HG03135 (cell line): ENCODE measurements around the gene PDGFRB.
A peak's percentile ranks its signal among the peaks of the same experiment; 100 is the strongest.

Experiments
- ATAC-seq: cut with Tn5 transposase; IDR thresholded peaks from one replicate; pipeline ENCODE4 v1.9.1; 2021; ENCODE audit warnings: mild to moderate bottlenecking, moderate library complexity; ENCODE audit not compliant: unreplicated experiment

Gene PDGFRB

GRCh38 chr5:150164211-150164980 lies 8.8 kb upstream of the PDGFRB start:
- ATAC-seq: no peak

DNA sequence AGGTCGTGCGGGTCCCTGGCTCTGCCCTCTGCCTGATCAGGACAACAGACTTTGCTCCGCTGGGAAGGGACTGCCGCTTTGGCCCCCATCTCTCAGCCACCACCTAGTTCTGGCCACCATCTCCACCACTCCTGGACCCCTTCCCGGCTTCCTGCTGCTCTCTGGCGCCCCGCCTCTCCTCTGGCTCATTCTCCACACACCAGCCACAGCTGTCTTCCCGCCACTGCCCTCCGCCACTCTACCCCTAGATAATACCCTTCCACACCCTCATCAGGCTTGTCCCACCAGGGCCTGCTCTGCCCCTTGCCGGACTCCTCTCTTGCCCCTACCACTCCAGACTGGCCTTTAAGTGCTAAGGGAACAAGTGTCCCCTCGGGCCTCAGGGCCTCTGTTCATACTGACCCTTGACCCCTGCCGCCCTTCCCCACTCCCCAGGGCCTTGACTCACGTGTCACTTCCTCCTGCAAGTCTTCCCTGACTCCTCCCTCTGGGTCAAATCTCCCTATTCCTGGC lies 8.0 kb upstream of the PDGFRB start:
- no peak for ATAC-seq

GRCh38 chr5:150163035-150163434 lies 7.4 kb upstream of the PDGFRB start:
- ATAC-seq: no peak

DNA sequence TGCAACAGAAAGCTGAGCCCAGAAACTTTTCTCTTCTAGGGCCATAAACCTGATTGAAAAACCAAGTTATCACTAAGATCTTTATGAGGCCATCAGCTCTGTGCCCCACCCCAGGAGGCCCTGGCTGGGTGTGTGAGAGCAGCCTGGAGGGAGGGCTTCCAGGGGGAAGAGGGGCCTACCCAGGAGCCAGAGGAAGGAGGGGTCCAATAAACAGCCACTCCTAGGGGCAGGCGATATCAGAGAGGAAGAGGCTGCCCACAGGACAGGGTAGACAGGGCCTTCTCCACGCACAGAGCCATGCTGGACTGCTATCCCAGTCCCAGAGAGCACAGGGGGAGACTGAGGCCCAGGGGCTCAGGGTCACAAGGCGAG lies 6.5 kb upstream of the PDGFRB start:
- no peak for ATAC-seq

DNA sequence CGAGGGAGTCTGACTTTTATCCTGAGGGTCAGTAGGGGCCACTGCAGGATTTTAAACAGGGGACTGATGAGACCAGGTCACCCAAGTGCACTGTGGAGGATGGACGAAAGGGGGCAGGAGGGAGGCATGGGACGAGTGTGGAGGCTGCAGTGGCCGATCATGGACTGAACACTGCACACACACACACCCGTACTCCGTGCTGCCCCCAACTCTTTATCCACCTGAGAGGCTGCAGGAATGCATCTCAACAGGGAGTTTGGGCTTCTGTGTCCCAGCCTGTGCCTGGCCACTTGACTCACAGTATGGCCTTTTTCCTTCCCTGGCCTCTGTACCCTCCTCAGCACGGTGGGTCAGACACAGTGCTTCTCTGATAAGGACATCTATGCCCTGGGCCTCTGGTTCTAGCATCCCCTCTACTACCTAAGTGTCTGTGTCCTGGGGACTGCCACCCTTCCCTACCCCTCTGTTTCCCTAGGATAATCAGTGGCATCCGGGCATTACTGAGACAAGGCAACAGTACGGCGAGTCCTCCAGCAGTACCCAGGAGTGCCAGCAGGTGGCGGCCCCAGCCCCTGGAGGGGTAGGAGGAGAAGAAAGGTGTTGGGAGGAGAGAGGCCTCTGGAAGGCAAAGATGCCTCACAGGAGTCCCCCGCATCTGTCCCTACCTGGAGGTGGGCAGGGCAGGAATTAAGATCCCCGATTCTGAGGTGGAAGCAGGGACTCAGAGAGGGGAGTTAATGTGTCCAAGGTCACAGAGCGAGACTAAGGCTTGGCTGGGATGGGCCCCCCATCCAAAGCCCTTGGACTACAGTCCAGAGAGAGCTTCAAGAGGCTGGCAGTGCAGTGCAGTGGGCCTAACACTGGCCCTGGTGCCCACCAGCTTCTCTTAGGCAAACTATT lies 5.8 kb upstream of the PDGFRB start:
- ATAC-seq: peak; percentile 68

- no peak for ATAC-seq
These were observed 4.9 kb upstream of the PDGFRB start for GRCh38 chr5:150160448-150161081.

DNA sequence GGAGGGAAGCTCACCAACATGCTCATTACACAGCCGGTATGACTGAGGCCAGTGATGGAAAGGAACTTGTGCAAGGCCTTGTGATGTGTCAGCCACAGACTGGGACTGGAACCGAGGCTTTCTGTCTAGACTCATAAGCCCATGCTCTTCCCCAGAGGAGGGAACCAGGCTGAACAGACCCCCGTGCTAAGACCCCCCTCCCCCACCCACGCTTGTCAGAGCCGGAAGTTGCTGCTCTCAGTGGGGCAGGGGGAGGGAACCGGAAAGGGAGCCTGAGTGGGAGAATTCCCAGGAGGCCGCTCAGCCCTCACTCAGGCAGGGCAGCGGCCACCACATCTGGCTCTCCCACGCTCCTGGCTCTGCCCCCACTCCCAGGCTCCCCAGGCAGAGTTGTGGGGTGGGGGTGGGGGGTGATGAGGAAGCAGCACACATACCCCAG lies 4.1 kb upstream of the PDGFRB start:
- ATAC-seq: no peak

DNA sequence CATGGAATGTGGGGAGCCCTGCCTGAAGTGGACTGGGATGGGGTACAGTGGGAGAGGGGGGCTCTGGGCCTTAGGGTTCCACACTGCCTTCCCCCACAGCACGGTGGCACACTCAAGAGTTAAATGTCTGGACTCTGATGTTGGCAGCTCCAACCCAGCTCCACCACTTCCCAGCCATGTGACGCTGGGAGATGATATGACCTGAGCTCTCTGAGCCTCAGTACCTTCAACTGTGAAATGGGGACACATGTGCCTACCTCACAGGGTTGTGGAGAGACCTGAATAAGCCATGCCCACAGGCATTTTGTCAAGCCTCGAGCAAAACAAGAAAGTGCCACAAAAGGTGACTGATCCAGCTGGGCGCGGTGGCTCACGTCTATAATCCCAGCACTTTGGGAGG lies 3.4 kb upstream of the PDGFRB start:
- ATAC-seq: no peak

GRCh38 chr5:150158170-150158949 lies 2.7 kb upstream of the PDGFRB start:
- no peak for ATAC-seq

DNA sequence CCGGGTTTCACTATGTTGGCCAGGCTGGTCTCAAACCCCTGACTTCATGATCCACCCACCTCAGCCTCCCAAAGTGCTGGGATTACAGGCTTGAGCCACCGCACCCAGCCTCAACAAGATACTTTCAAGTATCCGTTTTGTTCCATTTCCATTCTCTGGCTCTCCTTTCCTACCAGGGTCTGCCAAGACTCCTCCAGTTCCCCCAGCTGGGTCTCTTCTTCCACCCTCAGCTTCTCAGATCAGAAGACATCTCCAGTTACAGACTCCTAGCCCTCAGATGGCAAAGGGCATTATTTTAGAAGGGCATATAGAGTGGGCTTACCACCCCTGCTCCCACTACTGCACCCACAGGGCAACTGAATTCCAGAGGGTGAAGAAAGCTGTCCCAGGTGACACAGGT lies 1.5 kb upstream of the PDGFRB start:
- no peak for ATAC-seq

DNA sequence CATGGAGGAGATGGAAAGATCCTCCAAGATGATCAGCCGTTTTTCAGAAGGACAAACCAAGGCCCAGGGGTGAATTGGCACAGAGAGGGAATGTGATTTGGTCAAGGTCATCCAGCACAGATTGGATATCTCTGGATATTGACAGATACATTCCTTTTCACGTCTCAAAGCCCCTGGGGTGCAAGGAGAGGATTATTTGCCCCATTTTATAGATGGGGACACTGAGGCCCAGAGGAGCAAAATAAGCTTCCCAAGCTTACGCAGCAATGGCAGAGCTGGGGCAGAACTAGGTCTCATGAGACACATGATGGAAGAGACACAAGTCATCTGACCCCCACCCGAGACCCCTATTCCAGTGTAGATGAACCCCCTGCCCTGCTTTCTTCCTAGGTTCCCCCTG lies 895 bp upstream of the PDGFRB start:
- no peak for ATAC-seq

DNA sequence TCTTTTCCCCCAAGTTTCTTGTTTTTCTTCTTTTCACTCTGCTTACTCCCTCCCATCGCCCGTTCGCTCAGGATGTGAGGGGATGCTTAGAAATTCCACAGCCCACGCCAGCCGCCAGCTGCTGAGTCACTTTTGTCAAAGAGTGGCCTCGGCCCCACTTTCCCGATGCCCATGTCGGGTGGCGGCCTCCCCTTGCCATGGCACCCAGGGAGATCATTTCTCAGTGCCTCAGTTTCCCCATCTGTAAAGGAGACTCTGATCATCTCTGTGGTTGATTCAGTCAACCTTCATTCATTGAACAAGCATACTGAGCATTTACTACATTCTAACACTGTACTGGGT lies 353 bp upstream of the PDGFRB start:
- no peak for ATAC-seq

DNA sequence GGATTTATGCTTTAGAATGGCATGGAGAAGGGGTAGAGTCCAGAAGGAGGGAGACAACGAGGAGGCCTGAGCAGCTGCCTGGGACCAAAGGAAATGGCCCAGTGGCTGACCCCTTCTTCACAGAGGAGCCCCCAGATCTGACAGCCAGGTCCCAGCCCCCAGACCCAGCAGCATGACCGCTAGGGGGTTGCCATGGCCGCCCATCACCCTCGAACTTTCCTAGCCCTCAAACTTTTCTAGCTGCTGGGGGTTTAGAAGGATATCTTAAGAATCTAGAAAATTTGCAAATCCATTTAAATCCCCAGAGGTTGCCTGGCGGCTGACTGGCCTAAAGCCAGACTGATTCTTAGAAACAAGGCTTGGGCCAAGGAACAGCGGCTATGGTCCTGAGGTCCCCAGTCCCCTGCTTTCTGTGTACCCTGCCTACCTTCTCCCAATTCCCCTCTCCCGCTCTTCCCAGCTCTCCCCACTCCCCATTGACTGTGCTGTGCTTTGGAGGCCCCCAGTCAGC lies 972 bp downstream of the PDGFRB start:
- no peak for ATAC-seq

DNA sequence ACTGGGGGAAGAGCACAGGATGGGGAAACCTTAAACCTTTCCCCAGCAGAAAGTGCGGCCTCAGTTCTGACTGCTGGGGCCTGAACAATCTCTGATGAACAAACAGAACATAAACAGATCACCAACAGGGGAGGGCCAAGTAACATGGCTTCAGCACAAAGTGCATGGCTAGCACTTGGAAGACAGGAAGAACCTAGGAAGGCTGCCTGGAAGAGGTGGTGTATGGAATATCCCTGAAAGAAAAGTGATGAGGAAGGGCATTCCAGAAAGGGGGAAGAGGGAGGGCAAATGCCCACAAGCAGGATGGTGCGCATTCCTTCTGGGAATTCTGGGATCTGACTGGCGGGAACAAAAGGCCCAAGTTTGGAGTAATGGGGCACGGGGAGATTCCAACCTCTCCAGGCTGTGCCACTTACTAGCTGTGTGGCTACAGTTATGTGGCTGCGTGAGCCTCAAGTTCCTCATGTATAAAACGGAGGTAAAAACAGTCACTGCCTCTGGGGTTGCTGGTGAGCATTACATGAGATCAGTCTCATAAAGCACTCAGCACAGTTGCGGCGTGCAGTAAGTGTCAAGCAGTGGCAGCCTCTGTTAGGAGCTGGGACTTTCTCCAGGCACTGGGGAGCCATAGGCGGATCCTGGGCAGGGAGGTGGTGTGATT lies 1.6 kb downstream of the PDGFRB start:
- ATAC-seq: no peak

DNA sequence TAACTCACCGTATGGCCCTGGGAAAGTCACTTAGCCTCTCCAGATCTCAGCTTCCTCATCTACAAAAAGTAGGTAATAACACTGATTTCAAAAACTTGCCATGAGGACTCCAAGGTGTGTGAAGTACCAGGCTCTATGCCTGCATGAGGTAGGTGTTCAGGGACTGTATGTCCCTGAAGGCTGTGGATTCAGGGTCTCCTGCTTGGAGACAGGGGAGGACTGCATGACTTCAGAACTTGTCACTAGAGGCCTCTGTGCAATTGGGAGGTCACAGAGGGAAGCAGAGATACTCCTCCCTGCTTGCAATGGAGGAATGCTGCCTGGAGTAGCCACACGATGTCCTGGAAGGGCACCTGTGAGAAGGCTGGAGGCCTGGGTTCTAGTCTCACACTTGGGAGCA lies 2.2 kb downstream of the PDGFRB start:
- no peak for ATAC-seq

- no peak for ATAC-seq
These were observed 2.8 kb downstream of the PDGFRB start for GRCh38 chr5:150152636-150153462.

- ATAC-seq: no peak
These were observed 6.0 kb downstream of the PDGFRB start for GRCh38 chr5:150149618-150150017.

DNA sequence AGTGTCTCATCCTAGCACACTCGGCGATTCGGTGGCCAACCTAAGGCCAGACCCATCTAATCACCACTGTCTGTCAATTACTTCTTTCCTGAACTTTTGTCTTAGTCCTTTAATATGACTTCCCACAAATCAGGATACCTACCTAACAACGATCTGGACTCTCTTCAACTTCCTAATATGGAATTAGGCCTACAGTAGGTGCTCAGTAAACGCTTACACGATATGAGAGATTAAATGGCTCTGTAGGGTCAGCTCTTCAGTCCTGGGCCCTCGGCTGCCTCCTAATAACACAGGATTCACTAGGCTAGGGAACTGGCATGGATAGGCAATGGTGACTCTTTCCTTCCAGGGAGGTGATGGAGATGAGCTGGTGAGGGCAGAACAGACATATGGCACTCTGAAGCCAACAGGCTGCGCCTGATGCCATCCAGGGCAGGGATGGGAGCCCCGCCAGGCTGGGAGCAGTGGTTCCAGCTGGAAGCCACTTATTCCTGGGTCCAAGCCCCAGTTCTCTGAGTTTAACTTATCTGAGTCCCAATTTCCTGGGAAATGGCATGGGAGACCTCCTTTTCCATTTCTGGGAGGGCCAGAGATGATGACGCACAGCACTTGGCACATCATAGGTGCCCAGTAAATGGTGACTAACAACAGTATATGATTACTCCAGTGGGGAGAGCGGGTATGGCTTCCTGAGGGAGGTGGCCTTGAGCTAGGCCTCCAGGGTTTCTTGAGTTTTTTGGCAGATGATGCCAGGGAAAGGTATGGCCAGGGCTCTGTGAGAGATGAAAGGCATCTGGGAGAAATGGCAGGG lies 7.3 kb downstream of the PDGFRB start:
- no peak for ATAC-seq
